NOMO-1 (cell line): ENCODE measurements around the gene MS4A18.

Source experiments
- DNase-seq, 2 experiments: peaks; one replicate each; lab custom pipeline; 2025; ENCODE audit not compliant: unreplicated experiment in 2 of 2; lab: John Stamatoyannopoulos, UW

Gene MS4A18

DNA sequence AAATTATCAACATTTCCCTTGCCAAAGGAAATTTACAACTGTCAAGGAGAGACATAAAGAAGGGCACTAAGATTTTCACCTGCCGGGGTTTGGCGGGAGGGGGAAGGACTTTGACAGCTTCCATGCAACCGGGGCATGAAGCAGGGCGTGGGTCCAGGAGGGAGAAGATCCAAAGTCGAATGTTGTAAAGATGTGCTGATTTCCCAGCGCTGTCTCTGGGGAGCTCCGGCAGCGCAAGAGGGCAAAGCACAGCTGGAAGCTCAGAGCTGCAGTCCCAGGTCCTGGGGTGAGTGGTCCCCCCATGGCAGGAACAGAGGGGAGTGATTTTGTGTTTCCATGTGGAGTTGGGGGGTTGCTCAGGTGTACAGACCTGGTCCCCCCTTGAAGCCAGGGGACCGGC lies 60.6 kb downstream of the MS4A18 start, which contains the start of gene MS4A10:
Gene MS4A10, plus strand, starts transcription at position 198 of the 400 bp plus-strand sequence. CDS start 5,003 bp downstream, outside the sequence.
- DNase-seq = no peak

DNA sequence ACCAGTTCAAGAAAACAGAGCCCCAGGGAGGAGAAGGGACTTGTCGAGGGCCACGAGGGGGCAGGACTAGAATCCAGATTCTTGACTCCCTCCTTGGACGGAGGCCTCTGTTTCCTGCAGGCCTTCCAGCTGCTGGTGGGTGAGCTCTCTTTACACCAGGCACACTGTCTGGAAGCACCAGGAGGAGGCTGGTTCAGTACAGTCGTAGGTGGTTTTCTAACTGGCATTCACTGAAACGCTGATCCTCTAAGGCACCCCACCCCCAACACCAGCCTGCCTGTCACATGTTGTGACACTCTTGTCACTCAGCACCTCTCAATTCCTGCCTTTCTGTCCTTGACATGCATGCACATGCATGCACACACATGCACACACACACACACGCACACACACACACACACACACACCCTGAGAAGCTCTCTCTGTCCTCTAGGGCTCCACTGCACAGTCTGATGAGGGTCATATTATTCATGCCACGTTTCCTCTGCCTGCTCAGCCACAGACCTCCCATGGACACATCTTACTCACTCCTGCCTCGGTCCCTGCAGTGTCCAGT lies 61.4 kb downstream of the MS4A18 start:
- DNase-seq = no peak

DNA sequence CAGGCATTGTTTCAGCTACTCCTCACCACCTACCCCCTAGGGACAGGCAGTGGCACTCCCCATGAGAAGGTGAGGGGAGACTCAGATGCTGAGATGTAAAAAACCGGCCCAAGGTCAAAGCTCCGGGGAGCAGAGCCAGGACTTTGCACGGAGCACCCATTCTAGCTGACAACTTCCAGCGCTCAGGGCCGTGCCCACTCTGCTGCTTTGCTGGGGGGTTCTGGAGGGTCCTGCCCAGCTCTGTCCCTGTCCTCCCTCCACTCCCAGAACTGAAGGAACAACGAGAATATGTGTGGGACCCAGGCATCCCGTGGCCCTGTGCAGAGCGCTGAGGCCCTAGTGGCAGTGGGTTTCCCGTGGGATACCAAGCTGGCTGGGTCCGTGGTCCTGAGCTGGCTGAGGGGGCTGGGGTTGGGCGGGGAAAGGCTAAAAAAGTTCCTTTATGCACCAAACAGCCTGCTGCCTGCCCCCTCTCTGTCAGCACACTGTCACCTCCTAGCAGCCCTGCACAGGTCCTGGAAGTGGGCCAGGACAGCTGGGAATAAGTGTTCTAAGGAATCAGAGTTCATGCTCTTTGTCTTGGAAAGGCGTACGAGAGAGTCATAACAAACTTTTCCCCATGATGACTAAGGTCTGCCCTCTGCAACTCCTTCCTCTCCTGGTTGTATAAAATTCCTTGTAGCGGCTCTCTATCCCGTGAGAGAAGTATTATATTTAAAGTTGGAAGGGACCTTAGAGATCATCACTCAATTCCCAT lies 62.5 kb downstream of the MS4A18 start:
- no peak for DNase-seq

DNA sequence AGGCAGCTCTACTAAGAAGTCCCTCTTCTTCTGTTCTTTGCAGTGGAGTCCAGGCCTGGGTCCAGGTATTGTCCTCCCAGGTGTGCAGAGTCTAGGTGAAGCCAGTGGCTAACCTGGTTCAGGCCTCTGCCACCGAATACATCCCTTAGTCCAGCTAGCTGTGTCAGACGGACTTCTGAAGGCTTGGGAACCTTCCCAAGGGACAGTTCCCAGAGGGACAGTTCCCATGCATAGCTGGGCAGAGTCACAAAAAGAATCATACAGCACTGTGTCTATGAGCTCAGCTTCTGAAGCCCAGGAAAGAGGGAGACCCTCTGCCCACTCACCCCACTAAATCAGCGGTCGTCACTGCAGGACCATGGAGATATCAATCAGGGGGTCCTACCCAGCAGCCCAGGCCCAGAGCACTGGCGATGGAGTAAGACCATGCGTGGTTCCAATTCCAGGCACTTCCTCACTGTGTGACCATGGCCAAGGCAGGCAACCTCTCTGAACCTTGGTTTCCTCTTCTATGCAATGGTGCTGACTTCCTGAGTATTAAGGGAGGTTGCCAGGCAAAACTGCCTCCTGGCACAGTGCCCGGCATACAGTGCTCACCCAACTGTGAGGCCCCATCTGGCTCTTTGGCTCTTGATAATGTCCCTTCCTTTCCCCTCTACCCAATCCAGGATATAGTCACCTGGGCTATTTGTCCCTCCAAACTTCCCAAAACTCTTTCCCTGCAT lies 64.0 kb downstream of the MS4A18 start:
- no peak for DNase-seq

DNA sequence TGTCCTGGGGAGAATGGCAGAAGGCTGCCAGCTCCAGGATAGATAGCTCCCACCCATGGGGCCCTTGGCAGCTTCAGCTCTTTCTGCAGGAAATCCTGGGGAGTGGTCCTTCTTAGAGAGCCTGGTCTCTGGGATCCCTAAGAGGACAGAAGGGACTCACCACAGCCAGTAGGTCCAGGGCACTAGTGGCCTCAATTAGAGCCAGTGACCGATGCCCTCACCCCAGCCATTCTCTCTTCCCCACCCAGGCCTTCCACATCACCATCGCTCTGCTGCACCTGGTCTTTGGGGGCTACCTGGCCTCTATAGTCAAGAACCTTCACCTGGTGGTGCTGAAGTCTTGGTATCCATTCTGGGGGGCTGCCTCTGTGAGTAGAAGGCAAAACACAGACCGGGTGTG lies 66.2 kb downstream of the MS4A18 start:
- DNase-seq = no peak

DNA sequence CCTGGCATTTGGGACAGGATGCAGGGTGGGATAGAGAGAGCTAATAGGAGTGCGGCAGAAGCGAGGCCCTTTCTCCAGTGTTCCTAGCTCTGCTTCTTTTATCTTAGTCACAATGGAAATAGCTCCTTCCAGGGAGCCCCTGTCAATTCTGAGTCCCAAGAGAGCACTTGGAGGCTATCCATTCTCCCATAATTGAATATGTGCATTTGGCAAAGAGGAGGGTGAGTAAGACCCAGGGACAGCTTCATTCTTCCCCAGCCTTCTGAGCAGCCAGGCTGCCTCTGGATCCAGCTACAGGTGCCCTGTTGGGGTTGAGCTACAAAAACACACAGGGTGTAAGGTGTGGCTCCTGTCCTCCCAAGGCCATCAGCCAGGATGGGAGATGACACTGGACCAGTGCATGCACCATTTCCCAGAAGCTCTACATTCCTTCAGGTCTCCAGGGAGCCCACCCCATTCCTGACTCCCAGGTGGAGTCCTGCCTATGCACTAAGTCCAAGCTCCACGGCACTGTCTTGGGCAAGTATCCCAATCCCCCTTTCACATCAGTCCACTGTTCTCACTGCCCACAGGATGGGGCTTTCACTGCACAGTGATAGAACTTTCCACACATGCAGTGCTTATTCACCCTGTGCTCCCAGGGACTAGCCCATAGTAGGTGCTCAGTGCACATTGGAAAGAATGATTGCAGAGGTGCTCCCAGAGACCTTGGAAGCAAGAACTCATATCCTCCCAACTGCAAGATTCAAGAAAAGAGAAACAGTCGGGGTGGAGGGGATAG lies 66.8 kb downstream of the MS4A18 start:
- DNase-seq = no peak

DNA sequence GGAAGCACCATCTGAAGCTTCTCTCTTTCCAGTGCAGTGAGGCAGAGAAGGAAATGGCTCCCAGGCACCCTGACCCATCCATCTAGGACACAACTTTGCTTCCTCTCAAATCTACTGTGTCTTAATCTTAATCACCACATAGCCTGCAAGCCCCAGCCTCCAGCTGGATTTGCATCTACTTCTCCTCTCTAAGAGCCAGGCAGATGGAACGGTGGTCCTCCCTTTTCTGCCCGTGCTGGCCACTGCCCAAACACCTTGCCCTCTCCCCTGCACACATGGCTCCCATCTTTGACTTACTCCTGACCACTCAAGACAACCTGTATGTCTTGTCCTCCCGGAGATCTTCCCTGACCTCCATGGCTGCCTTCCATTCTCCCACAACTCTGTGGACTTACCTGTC lies 68.0 kb downstream of the MS4A18 start:
- no peak for DNase-seq
